GM12878 (cell line): ENCODE data around the gene MYH9. TPM values are rescaled to one million over a fixed set of nuclear protein-coding genes. Genes with fewer than 3 reads are reported as not detected.

Source experiments
- ATAC-seq: fragments of 200-7000 bp; cut with Tn5 transposase; 3 replicates; pipeline ENCODE4 v1.9.1; 2020; ENCODE audit warnings: mild to moderate bottlenecking, moderate library complexity
- BruUV-seq: library from RNA; stranded (reverse); fragments of 400-500 nt; replicated peaks from 2 replicates; lab custom pipeline; 2021; lab: Mats Ljungman, UMichigan
- CTCF ChIA-PET: fragments of 300-600 bp; sonication (Branson Sonifier 250); formaldehyde crosslinking; extraction: SDS; loops from one replicate; lab custom pipeline; 2021; ENCODE audit warnings: inconsistent platforms; lab: Yijun Ruan, JAX
- POLR2A ChIA-PET: fragments of 350-600 bp; formaldehyde crosslinking; extraction: SDS; loops from one replicate; lab custom pipeline; 2021; ENCODE audit warnings: inconsistent platforms; lab: Charles Lee
- RAD21 ChIA-PET: fragments of 300-600 bp; sonication (Branson Sonifier 250); formaldehyde crosslinking; loops from one replicate; lab custom pipeline; 2023; ENCODE audit warnings: antibody characterized with exemption; ENCODE audit not compliant: unreplicated experiment; lab: Charles Lee
- SMC1A ChIA-PET: fragments of 300-600 bp; sonication (Branson Sonifier 250); formaldehyde crosslinking; loops from one replicate; lab custom pipeline; 2023; ENCODE audit not compliant: unreplicated experiment, uncharacterized antibody; lab: Charles Lee
- DNase-seq: peaks from one replicate; pipeline ENCODE4 v3.0.0-alpha.2; 2011; ENCODE audit warnings: low read depth, low spot score
- FAIRE-seq: peaks from 3 replicates; lab custom pipeline; 2011; peaks lifted over from hg19 to GRCh38; lab: Jason Lieb, UNC
- H2AFZ ChIP-seq: 2 replicates; pipeline ENCODE4 v1.6.0; 2011; ENCODE audit warnings: low read depth, low read length, control low read depth; ENCODE audit not compliant: control insufficient read depth
- H3K27ac ChIP-seq: 2 replicates; pipeline ENCODE4 v1.5.1; 2011; ENCODE audit warnings: control low read depth; ENCODE audit not compliant: control insufficient read depth, insufficient read depth
- H3K27me3 ChIP-seq, 2 experiments: replicated peaks in 1 of 2; 2 replicates each; pipeline versions ENCODE4 v1.6.0 to v1.6.1; 2011; ENCODE audit warnings: low read length in 1 of 2; ENCODE audit not compliant: control insufficient read depth in 2 of 2, insufficient read depth in 2 of 2
- H3K36me3 ChIP-seq, 2 experiments: 2 replicates each; pipeline ENCODE4 v1.5.1; 2011; ENCODE audit warnings: low read length in 1 of 2; ENCODE audit not compliant: control insufficient read depth in 2 of 2, insufficient read depth in 2 of 2
- H3K4me1 ChIP-seq: 2 replicates; pipeline ENCODE4 v1.6.1; 2011; ENCODE audit warnings: mild to moderate bottlenecking, low read length, moderate library complexity, mixed read lengths; ENCODE audit not compliant: control insufficient read depth, insufficient read depth
- H3K4me2 ChIP-seq: 2 replicates; pipeline ENCODE4 v1.6.0; 2011; ENCODE audit warnings: control low read depth; ENCODE audit not compliant: control insufficient read depth, insufficient read depth
- H3K4me3 ChIP-seq: fragments of 200-600 bp; sonication (generic); 2 replicates; pipeline ENCODE4 v1.5.1; 2016
- H3K79me2 ChIP-seq: 2 replicates; pipeline ENCODE4 v1.6.0; 2011; ENCODE audit warnings: low read length; ENCODE audit not compliant: control insufficient read depth, insufficient read depth
- H3K9ac ChIP-seq: 2 replicates; pipeline ENCODE4 v1.8.0; 2011; ENCODE audit warnings: low read length, control low read depth, mixed read lengths; ENCODE audit not compliant: control insufficient read depth, insufficient read depth
- H3K9me3 ChIP-seq: replicated peaks from 3 replicates; pipeline ENCODE4 v1.5.1; 2011; ENCODE audit warnings: mild to moderate bottlenecking, low read length; ENCODE audit not compliant: control insufficient read depth, insufficient read depth
- H4K20me1 ChIP-seq: 2 replicates; pipeline ENCODE4 v1.6.0; 2011; ENCODE audit not compliant: control insufficient read depth, insufficient read depth
- EGR1 ChIP-seq, 2 experiments: IDR thresholded peaks; 1 replicate in 1 of 2; 2 replicates in 1 of 2; pipeline ENCODE4 v1.6.1; 2011 to 2012; ENCODE audit warnings: low read depth in 2 of 2, low read length in 2 of 2, borderline replicate concordance in 1 of 2, mild to moderate bottlenecking in 1 of 2, moderate library complexity in 1 of 2
- FOXM1 ChIP-seq: IDR thresholded peaks from 2 replicates; pipeline ENCODE4 v1.6.1; 2012; ENCODE audit warnings: low read depth, mild to moderate bottlenecking, inconsistent platforms, low read length, moderate library complexity
- NR2F1 ChIP-seq: fragments of 450-650 bp; conservative IDR thresholded peaks from 2 replicates; pipeline ENCODE4 v1.6.1; 2017; ENCODE audit warnings: mild to moderate bottlenecking
- POLR2A ChIP-seq: IDR thresholded peaks from 2 replicates; pipeline ENCODE4 v1.6.1; 2011; ENCODE audit warnings: low read depth, mild to moderate bottlenecking, low read length
- SREBF1 ChIP-seq: IDR thresholded peaks from 2 replicates; pipeline ENCODE4 v1.6.1; 2012; ENCODE audit warnings: mild to moderate bottlenecking, low read length
- TCF7 ChIP-seq: IDR thresholded peaks from 2 replicates; pipeline ENCODE4 v1.6.1; 2014; ENCODE audit warnings: antibody characterized with exemption, borderline replicate concordance
- ZNF24 ChIP-seq: fragments of 450-650 bp; IDR thresholded peaks from 2 replicates; pipeline ENCODE4 v1.6.1; 2017; ENCODE audit warnings: antibody characterized with exemption, mild to moderate bottlenecking
- ZZZ3 ChIP-seq: IDR thresholded peaks from 2 replicates; pipeline ENCODE4 v1.6.1; 2011; ENCODE audit warnings: low read depth; ENCODE audit not compliant: control insufficient read depth, insufficient read length
- WGBS: methylation state at CpG from one replicate; pipeline ENCODE4 v1.1.6; 2016; ENCODE audit warnings: low lambda C conversion rate; ENCODE audit not compliant: insufficient replicate concordance, insufficient coverage; ENCODE audit errors: missing lambda C conversion rate; 5-methylcytosine and 5-hydroxymethylcytosine counted together
- in situ Hi-C: fragments of 300-500 bp; cut with MboI; formaldehyde crosslinking; loops from 9 replicates; pipeline ENCODE4 v1.14.3; 2018; ENCODE audit warnings: mixed read lengths
- intact Hi-C: fragments of 100-400 bp; cut with micrococcal nuclease; formaldehyde crosslinking; loops from one replicate; pipeline ENCODE4 v1.14.2; 2022; ENCODE audit not compliant: unreplicated experiment
- polyA plus RNA-seq, 11 experiments: library from polyadenylated mRNA; depleted of rRNA in 4 of 11; unstranded in 6 of 11; stranded (reverse) in 5 of 11; fragments of >200 nt; fragmentation: Nextera tagmentation in 4 of 11; fragmentation: Illumina TruSeq in 1 of 11; extraction: Ambion mirVana in 4 of 11; extraction: Trizol in 1 of 11; gene quantifications; 1 replicate in 1 of 11; 2 replicates in 10 of 11; pipeline versions ENCODE4 v1.2.1 to v1.2.3, GENCODE V29; 2011 to 2016; ENCODE audit warnings: inconsistent platforms in 2 of 11, missing spikeins in 2 of 11, low read depth in 1 of 11
- total RNA-seq, 4 experiments: library from RNA; depleted of rRNA in 3 of 4; stranded (reverse); fragments of >200 nt in 3 of 4; fragmentation: Illumina TruSeq in 1 of 4; extraction: Trizol in 1 of 4; gene quantifications; 2 replicates each; pipeline versions ENCODE4 v1.2.1 to v1.2.3, GENCODE V29; 2013 to 2021

Gene MYH9
- total and polyA plus RNA-seq, 10 of the 15 experiments (the other 5 are each of a cell fraction or from before 2014, with no cell fraction given) = 5.1 to 525 (median 145) TPM

DNA sequence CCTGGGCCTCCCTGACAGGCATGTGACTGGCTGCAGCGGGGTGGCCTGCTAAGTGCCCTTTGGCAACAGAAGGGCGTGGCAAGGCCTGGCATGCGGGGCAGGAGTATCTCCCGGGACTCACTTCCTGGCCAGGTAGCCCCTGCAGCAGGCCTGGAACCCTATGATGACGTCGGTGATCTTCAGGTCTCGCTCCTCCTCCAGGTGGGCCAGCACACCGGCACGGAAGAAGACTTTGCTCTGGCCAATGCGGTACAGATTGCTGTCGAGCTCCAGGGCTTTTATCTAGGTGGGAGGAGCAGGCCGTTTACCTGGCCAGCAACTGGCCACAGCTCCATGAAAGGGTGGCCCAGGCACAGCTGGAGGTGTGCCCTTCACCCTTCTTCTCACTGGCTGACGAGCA lies 83.9 kb downstream of the MYH9 start:
- Histone ChIP-seq H2AFZ (no peak overlapping the region), H3K9ac (no peak overlapping the region), H3K79me2 (no peaks in the 10 kb centered on the region), H3K36me3 (peaks cover 32 to 80% of the 10 kb centered on the region in 2 experiments), H3K4me2 (no peak overlapping the region), H3K27me3 (no peaks in the 10 kb centered on the region), H3K4me3 (no peak overlapping the region)
- BruUV-seq = no TSS peak
- POLR2A ChIA-PET = interaction anchor here (0.6 to 1.6 kb wide), 2 partner anchors 9 to 28 kb away, joined by 3 read pairs; no protein-coding TSS in a partner anchor
- 89% methylated on average over 13 of the region's 13 CpGs for WGBS
- DNase-seq = no peak
- FAIRE-seq = no peak
- TF ChIP-seq TCF7 (no peak), SREBF1 (no peak), EGR1 (IDR thresholded peaks at IDR 0.05; ENCODE audit: borderline replicate concordance in 1 of 2, low read depth in 2 of 2, low read length in 2 of 2) (no peak), ZZZ3 (no peak), POLR2A (peak; percentile 54; the same call in 1 of the 2 replicates), FOXM1 (no peak), ZNF24 (no peak), NR2F1 (no peak)
- TF ChIP-seq, all 136 proteins: peak for 1
- H3K4me1 ChIP-seq = no peaks in the 10 kb centered on the region
- ATAC-seq = no peak
- ChIA-PET RAD21 (interaction anchor here (9.7 kb wide), 1 partner anchor 166 kb away, joined by 107 read pairs; no protein-coding TSS in a partner anchor), SMC1A (interaction anchor here (0.6 to 5.9 kb wide), 2 partner anchors 159 to 166 kb away, joined by 3 to 70 read pairs; no protein-coding TSS in a partner anchor), CTCF (interaction anchor here (5.4 kb wide), 1 partner anchor 167 kb away, joined by 125 read pairs; no protein-coding TSS in a partner anchor)
- no peaks in the 10 kb centered on the region for H3K9me3 ChIP-seq
- in situ Hi-C loops = no loop called here
- H4K20me1 ChIP-seq = no peaks in the 10 kb centered on the region
- no peak overlapping the region for H3K27ac ChIP-seq
- intact Hi-C loops = no loop called here
